ENCODE data around the gene OXNAD1. TPM values are rescaled to one million over a fixed set of nuclear protein-coding genes. Genes with fewer than 3 reads are reported as not detected.

The OXNAD1 gene
- total RNA-seq, 1 donor from 2014 or later: 18.8 TPM

DNA sequence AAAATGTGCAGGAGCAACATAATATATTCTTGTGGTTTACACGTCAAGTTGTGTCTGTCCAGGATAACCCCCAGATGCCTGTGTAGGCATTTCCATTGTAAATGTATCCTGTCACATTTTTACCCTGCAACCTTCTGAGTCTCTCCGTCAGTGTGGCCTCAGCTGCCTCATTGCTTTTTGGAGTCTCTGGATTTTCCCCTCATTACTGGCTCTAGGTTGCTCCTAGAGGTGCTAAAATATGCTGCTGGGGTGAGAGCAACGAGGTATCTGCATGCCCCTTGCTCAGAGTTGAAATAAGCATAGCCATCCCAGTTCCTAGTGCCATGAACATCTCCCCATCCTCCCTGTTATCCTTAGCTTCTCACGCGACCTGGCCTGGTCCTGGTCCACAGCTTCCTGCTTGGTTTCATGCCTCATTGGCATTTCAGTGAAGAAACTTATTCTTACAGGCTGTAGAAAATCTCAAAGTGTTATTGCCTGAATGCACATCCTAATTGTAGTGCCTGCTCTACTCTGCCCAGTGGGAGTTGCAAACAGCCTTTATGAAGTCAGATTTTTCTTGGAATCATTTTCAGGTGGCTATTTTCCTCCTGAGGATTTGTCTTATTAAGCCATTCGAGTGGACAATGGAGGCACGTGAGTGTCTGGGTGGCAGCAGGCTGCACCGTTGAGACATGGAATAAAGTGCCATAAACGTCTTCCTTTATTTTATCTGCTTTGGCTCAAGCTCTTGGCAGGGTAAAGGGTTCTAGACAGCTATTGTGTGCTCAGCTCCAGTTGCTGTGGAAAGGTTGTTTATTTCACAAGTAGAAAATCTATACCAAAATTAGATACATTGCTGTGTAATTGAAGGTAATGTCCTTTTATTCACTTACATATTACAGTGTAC, 33.2 kb downstream of the OXNAD1 start:
- DNase-seq (ENCODE audit: low read depth): no peak
- TF ChIP-seq, protein P1, sequence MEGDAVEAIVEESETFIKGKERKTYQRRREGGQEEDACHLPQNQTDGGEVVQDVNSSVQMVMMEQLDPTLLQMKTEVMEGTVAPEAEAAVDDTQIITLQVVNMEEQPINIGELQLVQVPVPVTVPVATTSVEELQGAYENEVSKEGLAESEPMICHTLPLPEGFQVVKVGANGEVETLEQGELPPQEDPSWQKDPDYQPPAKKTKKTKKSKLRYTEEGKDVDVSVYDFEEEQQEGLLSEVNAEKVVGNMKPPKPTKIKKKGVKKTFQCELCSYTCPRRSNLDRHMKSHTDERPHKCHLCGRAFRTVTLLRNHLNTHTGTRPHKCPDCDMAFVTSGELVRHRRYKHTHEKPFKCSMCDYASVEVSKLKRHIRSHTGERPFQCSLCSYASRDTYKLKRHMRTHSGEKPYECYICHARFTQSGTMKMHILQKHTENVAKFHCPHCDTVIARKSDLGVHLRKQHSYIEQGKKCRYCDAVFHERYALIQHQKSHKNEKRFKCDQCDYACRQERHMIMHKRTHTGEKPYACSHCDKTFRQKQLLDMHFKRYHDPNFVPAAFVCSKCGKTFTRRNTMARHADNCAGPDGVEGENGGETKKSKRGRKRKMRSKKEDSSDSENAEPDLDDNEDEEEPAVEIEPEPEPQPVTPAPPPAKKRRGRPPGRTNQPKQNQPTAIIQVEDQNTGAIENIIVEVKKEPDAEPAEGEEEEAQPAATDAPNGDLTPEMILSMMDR (IDR thresholded peaks at IDR 0.05; ENCODE audit: insufficient read depth, low read length, poor library complexity, severe bottlenecking): no peak
- Histone ChIP-seq H3K27me3 (ENCODE audit: control insufficient read depth, insufficient read depth, low read length) (no peaks in the 10 kb centered on the region), H3K36me3 (ENCODE audit: control insufficient read depth, insufficient read depth, low read length) (no peaks in the 10 kb centered on the region), H3K4me3 (ENCODE audit: low read depth, low read length) (no peak overlapping the region)

DNA sequence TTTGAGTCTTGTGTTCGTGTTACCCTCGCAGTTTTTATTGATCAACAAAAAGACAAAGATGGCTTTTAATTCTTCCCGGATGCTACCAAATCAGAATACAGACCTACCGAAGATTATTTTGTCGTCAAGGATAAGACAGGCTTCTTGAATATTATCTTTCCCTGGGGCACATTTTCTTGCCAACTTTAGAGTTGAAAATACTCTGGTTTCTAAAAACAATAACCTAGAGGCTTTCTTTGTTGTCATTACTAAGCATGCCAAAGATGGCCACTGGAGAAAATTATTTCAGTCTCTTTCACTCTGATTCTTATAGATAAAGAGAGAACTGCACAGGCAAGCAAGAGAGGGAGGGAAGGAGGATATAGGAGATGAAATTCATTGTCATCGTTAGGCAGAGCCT, 33.9 kb downstream of the OXNAD1 start:
- no peaks in the 10 kb centered on the region for H3K36me3 ChIP-seq (ENCODE audit: control insufficient read depth, insufficient read depth, low read length)
- DNase-seq (ENCODE audit: low read depth): no peak
- TF ChIP-seq, protein P1 (IDR thresholded peaks at IDR 0.05; ENCODE audit: insufficient read depth, low read length, poor library complexity, severe bottlenecking): no peak

DNA sequence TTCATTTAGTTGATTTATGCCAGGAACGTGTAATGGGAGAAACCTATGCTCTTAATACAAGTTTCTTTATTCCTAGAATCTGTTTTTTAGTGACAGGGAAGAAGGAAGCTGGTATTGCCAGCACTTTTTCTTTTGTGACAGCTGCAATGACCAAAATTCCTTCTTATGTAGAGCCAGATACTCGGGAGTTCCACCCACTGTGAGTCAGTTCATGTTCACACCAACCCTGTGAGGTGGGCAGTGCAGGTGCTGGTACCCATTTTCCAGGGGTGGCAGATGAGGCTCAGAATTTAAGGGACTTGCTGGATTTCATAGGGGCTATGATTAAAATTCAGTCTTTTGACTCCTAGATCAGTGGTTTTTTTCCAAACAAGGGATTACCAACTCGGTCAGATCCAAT, 34.7 kb downstream of the OXNAD1 start:
- H3K27me3 ChIP-seq (ENCODE audit: control insufficient read depth, insufficient read depth, low read length): no peaks in the 10 kb centered on the region

More for the DNA sequence above, 33.9 kb downstream of the OXNAD1 start:
- Histone ChIP-seq H3K4me3 (ENCODE audit: low read depth, low read length) (no peak overlapping the region), H3K27me3 (ENCODE audit: control insufficient read depth, insufficient read depth, low read length) (no peaks in the 10 kb centered on the region)

DNA sequence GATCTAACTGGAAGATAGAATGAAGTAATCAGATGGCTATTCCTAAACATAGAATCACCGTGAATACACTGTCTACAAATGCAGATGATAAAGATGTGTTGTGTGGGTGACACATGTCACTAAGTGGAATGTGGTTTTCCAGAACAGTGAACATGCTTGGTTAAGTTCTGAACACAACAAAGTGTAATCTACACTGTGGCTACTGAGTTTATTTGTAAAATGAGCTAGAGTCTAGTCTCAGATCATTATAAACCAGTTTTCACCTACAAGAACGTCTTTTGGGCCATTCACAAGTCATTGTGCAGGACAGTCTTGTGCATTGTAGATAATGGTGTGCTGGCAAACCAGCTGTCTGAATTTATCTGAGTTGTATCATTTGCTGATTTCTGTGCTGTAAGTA, 35.3 kb downstream of the OXNAD1 start:
- no peaks in the 10 kb centered on the region for H3K36me3 ChIP-seq (ENCODE audit: control insufficient read depth, insufficient read depth, low read length)
- TF ChIP-seq, protein P1 (IDR thresholded peaks at IDR 0.05; ENCODE audit: insufficient read depth, low read length, poor library complexity, severe bottlenecking): no peak
- no peak overlapping the region for H3K4me3 ChIP-seq (ENCODE audit: low read depth, low read length)
- H3K27me3 ChIP-seq (ENCODE audit: control insufficient read depth, insufficient read depth, low read length): no peaks in the 10 kb centered on the region
- DNase-seq (ENCODE audit: low read depth): peak; percentile 44

More for the DNA sequence above, 34.7 kb downstream of the OXNAD1 start:
- TF ChIP-seq, protein P1 (IDR thresholded peaks at IDR 0.05; ENCODE audit: insufficient read depth, low read length, poor library complexity, severe bottlenecking): no peak
- no peak for DNase-seq (ENCODE audit: low read depth)
- Histone ChIP-seq H3K4me3 (ENCODE audit: low read depth, low read length) (no peak overlapping the region), H3K36me3 (ENCODE audit: control insufficient read depth, insufficient read depth, low read length) (no peaks in the 10 kb centered on the region)

DNA sequence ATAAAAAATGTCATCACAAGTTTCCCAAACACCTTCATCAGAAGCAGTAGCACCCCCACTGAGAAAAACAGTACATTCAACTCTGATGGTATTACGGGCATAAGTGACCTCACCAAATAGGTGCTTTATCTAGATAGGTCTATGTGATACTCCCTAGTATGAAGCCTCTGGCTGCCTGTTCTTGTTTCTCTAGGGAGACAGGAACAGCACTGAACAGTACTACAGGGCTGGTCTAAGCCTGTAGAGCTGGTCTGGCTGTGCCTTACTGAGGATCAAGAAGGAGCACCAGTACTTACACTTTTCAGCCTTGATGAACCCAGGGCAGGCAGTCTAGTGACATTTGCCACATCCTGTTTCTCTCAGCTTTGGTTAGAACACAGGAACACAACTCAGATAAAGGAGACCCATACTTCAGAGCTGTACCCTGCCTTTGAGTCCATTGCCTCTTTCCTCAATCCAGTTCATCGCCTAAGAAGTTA, 35.9 kb downstream of the OXNAD1 start:
- Histone ChIP-seq H3K4me3 (ENCODE audit: low read depth, low read length) (no peak overlapping the region), H3K27me3 (ENCODE audit: control insufficient read depth, insufficient read depth, low read length) (no peaks in the 10 kb centered on the region), H3K36me3 (ENCODE audit: control insufficient read depth, insufficient read depth, low read length) (no peaks in the 10 kb centered on the region)
- TF ChIP-seq, protein P1 (IDR thresholded peaks at IDR 0.05; ENCODE audit: insufficient read depth, low read length, poor library complexity, severe bottlenecking): no peak
- no peak for DNase-seq (ENCODE audit: low read depth)

Data from kidney epithelial cell (primary cell).